GM10266 (cell line): ENCODE data around the gene MAP3K4.

ENCODE experiments used
- DNase-seq: peaks from one replicate; pipeline ENCODE4 v3.0.0; 2012; ENCODE audit errors: extremely low spot score
- TF ChIP-seq, protein P1 (sequence below): IDR thresholded peaks from 2 replicates; pipeline ENCODE4 v1.5.1; 2012; ENCODE audit warnings: mild to moderate bottlenecking, low read depth; ENCODE audit not compliant: control insufficient read depth, insufficient read depth; ENCODE audit errors: missing control alignments

MAP3K4 gene

DNA sequence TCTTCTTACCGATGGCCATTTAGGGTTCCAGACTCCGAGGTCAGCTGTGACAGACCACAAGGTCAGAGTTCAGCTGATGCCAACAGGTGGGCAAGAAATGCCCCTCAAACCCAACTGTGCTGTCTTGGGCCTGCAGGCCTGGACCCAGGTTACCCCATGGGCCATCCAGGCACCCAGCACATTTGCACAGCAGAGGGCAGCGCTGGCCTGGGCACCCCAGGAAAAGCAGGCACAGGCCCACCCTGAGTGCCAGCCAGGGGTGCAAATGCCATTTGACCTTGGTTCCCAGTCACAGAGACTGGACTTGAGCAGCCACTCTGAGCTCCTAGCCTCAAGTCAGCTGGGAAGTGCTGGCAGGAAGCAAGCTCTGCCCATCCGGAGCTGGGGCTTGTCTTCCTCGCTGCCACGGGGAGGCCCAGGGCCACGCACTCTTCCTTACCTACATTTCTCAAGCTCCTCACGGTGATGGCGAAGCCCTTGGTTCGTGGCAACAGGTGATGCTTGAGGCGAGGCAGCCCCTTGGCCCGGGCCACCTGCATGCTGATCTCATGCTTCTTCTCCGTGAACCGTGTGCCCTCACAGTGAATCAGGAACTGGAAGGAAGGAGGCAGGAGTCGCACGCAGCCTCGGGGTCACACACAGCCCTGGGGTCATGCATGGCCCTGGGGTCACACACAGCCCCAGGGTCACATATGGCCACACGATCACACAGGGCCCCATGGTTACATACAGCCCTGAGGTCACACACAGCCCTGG lies 161.5 kb downstream of the MAP3K4 start:
- DNase-seq: no peak
- TF ChIP-seq, protein P1, sequence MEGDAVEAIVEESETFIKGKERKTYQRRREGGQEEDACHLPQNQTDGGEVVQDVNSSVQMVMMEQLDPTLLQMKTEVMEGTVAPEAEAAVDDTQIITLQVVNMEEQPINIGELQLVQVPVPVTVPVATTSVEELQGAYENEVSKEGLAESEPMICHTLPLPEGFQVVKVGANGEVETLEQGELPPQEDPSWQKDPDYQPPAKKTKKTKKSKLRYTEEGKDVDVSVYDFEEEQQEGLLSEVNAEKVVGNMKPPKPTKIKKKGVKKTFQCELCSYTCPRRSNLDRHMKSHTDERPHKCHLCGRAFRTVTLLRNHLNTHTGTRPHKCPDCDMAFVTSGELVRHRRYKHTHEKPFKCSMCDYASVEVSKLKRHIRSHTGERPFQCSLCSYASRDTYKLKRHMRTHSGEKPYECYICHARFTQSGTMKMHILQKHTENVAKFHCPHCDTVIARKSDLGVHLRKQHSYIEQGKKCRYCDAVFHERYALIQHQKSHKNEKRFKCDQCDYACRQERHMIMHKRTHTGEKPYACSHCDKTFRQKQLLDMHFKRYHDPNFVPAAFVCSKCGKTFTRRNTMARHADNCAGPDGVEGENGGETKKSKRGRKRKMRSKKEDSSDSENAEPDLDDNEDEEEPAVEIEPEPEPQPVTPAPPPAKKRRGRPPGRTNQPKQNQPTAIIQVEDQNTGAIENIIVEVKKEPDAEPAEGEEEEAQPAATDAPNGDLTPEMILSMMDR: peak; percentile 45

DNA sequence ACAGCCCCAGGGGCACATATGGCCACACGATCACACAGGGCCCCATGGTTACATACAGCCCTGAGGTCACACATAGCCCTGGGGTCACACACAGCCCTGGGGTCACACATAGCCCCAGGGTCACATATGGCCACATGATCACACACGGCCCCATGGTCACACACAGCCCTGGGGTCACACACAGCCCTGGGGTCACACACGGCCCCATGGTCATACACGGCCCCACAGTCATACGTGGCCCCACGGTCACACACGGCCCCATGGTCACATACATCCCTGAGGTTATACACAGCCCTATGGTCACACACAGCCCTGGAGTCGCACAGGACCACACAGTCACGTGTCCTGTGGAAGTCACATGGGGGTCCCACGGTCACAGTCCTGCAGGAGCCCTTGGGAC lies 162.2 kb downstream of the MAP3K4 start:
- DNase-seq: no peak
- TF ChIP-seq, protein P1: no peak

DNA sequence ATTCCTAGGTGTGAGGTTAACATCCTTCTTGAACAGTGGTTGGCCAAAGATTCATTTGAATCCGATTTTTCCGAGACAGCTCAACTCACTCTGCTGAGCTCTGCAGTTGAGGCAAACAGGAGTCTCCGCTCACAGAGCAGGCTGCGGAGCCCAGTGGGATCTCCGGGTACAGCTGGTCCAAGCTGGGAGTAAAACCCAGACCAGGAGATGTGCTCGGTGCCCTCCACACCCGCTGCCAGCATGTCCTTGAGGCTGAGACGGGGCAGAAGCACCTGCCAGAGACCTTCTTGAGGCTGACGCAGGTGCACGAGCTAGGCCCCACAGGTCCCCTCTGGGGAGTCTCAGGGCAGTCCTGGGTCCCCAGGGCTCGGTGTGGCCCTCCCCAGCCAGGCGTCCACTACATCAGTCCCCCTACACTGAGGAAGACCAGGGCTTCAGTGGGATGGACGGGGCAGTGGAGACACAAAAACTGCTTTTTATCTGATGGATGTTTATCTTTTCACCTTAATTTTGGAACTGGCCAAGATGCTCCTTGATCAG lies 163.3 kb downstream of the MAP3K4 start:
- TF ChIP-seq, protein P1: no peak

DNA sequence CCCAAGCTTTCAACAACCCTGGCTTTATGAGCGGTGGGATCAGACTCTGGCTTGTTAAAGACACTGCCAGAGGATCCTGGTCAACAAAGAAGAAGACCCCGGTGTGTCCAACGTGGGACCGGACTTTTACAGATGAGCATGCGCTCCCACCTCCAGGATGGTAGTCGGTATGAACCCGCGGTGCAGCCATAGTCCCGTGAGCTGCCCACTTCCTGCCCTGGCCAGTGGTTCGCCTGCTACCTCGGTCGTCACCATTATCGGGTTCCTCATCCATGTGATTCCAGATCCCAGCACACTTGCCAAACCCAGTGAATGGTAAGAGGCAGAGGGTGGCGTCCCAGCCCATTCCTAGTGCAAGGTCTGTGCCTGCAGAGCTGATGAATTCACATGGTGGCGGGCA lies 169.6 kb downstream of the MAP3K4 start:
- DNase-seq: no peak
- TF ChIP-seq, protein P1: no peak

More for the DNA sequence above, 163.3 kb downstream of the MAP3K4 start:
- DNase-seq: no peak

DNA sequence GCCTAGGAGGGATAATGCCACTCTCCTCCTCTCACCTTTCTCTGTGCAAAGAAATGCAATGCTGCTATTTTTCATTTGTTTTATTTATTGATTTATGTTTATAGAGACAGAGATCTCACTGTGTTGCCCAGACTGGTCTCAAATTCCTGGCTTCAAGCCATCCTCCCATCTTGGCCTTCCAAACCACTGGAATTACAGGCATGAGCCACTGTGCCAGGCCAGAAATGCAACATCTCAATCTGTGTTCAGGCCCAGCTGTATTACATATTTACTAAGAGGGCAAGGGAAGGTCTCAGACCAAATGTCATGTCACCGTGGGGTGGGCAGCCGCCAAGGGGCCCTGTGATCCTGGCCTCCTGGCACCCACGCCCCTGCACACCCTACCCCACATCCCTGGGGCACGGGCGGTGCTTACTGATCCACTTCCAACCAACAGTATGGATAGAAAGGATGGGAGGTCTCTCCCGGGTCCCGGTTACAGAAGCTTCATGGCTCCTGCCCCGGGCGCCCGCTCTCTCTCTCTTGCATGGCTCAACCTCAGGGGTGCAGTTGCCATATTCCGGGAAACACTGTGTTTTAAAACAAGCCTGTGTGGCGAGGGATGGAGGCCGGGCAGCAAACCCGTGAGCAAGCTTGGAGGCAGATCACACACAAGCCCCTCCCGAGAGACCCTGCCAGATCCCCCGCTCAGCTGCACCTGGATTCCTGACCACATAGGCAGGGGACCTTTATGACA lies 170.5 kb downstream of the MAP3K4 start:
- DNase-seq: no peak

DNA sequence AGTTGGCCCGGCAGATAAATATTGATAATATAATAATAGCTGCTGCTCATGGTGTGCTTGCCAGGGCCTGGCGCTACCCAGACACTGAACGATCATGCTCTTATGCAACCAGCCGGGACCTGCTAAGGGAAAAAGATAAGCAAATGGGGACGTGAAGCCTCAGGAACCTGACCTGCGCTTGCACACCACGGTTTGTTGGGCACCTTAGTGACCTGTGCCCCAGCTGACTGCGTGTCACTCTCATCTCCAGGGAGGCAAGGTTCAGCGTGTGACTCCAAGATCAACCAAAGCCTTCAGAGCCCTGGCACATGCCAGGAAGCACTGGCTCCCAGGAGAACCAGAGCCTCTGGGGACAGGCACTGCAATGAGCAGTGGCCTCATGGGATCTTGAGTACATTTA lies 171.2 kb downstream of the MAP3K4 start:
- DNase-seq: no peak
- TF ChIP-seq, protein P1: no peak

More for the DNA sequence above, 170.5 kb downstream of the MAP3K4 start:
- TF ChIP-seq, protein P1: no peak
